A549 treated with DMSO at 1 μM for 4 hours (cell line): ENCODE results near the gene AQP9. TPM values are rescaled to one million over a fixed set of nuclear protein-coding genes. Genes with fewer than 3 reads are reported as not detected.

Experiments used
- total RNA-seq: library from RNA; stranded (reverse); fragments of 200-300 nt; extraction: Qiagen RNA extraction; gene quantifications from 5 replicates; pipeline ENCODE4 v1.2.3, GENCODE V29; 2022; ENCODE audit warnings: low read depth

The AQP9 gene
- total RNA-seq: not detected in 5 replicates

GRCh38 chr15:58138106-58138505 is at the start of gene AQP9:
TSS of gene AQP9 (plus strand) at chr15:58138381. CDS start at chr15:58138566, 185 bp downstream.

Other genes with a start within 250 kb of the AQP9 start
- gene ALDH1A2, start 72.7 kb upstream of the AQP9 start, total RNA-seq: 0.16 to 0.49 TPM (median 0.32 TPM) in 5 replicates